Measurements from ENCODE around the gene GRID2.

GRCh38 chr4:93436000-93436626, 1132.3 kb downstream of the GRID2 start:
- TF ChIP-seq, protein P1, sequence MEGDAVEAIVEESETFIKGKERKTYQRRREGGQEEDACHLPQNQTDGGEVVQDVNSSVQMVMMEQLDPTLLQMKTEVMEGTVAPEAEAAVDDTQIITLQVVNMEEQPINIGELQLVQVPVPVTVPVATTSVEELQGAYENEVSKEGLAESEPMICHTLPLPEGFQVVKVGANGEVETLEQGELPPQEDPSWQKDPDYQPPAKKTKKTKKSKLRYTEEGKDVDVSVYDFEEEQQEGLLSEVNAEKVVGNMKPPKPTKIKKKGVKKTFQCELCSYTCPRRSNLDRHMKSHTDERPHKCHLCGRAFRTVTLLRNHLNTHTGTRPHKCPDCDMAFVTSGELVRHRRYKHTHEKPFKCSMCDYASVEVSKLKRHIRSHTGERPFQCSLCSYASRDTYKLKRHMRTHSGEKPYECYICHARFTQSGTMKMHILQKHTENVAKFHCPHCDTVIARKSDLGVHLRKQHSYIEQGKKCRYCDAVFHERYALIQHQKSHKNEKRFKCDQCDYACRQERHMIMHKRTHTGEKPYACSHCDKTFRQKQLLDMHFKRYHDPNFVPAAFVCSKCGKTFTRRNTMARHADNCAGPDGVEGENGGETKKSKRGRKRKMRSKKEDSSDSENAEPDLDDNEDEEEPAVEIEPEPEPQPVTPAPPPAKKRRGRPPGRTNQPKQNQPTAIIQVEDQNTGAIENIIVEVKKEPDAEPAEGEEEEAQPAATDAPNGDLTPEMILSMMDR (IDR thresholded peaks at IDR 0.05) = no peak
- TF ChIP-seq POLR2A (IDR thresholded peaks at IDR 0.05) = no peak
